ENCODE results near the gene SIX3.

- no peak for TF ChIP-seq EZH2 (IDR thresholded peaks at IDR 0.05; ENCODE audit: borderline replicate concordance, low read depth, low read length, poor library complexity, severe bottlenecking)
- TF ChIP-seq CTCF (conservative IDR thresholded peaks at IDR 0.05; ENCODE audit: low read depth, low read length), result no peak
Measured at GRCh38 chr2:44950646-44951045, 9.1 kb downstream of the SIX3 start.

Measured in A673 (cell line).